Activated CD8-positive, alpha-beta memory T cell treated with anti-CD3 and anti-CD28 coated beads, Interleukin-2, amount 50 U/mL, for 24 hours (primary cell): Measurements from ENCODE around the gene CCDC57.

Experiments
- DNase-seq: peaks from one replicate; pipeline ENCODE4 v3.0.0-alpha.2; 2020; ENCODE audit errors: extremely low read depth

Gene CCDC57

GRCh38 chr17:82083009-82083408, 129.6 kb downstream of the CCDC57 start:
- no peak for DNase-seq

DNA sequence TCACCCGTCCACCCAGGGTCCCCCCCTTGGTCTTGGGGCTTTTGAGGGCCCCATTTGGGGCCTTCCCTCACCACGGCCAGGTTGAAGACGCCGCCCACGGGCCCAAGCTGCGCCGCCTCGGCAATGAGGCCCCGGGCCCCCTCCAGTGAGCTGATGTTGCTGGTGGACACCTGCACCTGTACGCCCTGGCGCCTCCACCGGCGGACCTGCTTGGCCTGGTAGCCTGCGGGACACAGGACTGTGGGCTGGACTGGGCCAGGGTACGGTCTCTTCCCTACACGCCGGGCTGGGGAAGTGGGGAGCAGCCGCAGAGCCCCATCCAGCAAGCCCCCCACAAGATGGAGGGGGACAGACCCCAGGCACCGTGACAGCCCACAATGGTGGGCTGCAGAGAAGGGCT, 130.2 kb downstream of the CCDC57 start:
- DNase-seq, result no peak

- DNase-seq, result no peak
Observed at GRCh38 chr17:82081966-82082365, 130.7 kb downstream of the CCDC57 start.

DNA sequence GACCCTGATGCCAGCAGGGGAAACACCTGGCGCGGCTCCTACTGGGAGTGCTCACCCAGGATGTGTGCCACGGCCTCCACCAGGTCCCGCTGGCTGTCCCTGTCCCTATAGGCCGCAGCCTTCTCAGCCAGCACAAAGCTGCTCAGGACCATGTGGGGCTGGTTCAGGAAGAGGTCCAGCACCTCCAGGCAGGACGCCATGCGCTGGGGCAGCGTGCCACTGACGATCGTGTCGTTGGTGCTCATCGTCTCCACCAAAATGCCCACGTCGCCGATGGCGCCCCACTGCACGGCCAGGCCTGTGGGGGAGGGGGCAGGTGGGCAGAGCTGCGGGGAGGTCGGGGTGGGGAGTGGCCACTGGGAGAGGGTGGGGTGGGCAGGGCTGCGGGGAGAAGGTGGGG, 131.1 kb downstream of the CCDC57 start:
- DNase-seq, result no peak

- no peak for DNase-seq
Observed at GRCh38 chr17:82080789-82081464, 131.7 kb downstream of the CCDC57 start.

GRCh38 chr17:82080048-82080788, 132.4 kb downstream of the CCDC57 start:
- DNase-seq, result no peak

- DNase-seq, result no peak
Observed at GRCh38 chr17:82079001-82079677, 133.5 kb downstream of the CCDC57 start.

GRCh38 chr17:82078433-82078832, 134.2 kb downstream of the CCDC57 start:
- DNase-seq, result no peak

- no peak for DNase-seq
Observed at GRCh38 chr17:82077617-82078358, 134.9 kb downstream of the CCDC57 start.

DNA sequence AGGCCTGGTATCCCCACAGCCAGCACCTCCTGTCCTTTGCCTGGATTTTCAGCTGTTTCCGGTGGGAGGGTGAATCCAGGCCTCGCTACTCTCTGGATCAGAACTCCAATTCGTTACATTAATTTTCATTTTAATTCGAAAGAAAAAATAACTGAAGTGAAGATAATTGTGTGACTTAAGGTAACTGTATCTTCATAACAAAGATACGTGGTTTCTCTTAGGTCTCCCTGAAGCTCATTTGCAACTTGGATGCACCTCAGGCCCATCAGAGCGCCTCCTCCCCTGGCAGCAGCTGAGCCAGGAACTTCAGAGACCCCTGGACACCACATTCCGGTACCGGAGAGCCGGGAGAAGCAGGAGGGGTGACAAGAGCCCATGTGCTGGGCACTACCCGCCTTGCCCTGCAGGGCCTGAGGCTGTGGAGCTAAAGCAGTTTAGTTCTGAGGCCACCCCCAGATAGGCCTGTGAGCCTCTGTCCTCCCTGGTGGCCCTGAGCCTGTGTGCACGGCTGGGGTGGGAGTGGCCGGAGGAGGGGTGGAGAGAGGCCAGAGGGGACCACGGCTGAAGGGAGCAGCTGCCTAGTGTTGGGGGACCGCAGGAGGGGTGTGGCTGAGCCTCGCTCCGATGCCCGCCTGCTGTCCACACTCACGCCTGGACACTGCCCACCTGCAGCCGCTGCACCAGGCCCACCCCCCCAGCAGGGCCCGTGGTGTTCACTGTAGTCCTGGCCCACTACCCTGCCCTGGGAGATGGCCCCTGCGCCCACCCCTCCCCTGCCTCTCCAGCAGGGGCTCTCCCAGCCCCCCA, 135.7 kb downstream of the CCDC57 start:
- no peak for DNase-seq

- no peak for DNase-seq
Observed at GRCh38 chr17:82076018-82076784, 136.4 kb downstream of the CCDC57 start.

DNA sequence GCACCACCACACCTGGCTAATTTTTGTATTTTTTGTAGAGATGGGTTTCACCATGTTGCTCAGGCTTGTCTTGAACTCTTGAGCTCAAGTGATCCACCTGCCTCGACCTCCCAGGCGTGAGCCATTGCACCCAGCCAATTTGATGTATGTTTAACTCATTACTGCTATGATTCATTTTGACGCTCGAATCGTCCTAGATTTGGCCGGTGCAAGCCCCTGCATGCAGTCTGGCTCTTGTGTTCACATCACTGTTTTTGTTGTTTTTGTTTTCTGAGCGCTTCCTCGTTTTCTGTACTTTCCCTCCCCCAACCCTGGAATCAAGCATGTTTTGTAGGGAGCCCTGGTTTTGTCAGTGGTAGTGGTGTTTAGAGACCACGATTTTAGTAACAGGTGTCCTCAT, 139.2 kb downstream of the CCDC57 start:
- DNase-seq, result no peak

DNA sequence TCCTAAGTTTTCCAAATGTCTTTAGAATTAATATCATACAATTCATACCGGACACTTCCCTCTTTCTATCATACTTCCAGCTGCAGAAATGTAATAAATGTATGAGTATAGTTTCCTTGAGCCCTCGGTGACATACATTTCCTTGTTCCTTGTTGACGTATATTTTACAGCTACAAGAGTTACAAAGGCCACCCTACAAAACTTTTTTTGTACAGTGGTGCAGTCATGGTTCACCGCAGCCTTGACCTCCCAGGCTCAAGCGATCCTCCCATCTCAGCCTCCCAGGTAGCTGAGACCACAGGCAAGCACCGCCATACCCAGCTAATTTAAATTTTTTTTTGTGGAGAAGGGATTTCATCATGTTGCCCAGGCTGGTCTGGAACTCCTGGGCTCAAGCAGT, 139.8 kb downstream of the CCDC57 start:
- no peak for DNase-seq

GRCh38 chr17:82070611-82071010, 142.0 kb downstream of the CCDC57 start:
- no peak for DNase-seq

DNA sequence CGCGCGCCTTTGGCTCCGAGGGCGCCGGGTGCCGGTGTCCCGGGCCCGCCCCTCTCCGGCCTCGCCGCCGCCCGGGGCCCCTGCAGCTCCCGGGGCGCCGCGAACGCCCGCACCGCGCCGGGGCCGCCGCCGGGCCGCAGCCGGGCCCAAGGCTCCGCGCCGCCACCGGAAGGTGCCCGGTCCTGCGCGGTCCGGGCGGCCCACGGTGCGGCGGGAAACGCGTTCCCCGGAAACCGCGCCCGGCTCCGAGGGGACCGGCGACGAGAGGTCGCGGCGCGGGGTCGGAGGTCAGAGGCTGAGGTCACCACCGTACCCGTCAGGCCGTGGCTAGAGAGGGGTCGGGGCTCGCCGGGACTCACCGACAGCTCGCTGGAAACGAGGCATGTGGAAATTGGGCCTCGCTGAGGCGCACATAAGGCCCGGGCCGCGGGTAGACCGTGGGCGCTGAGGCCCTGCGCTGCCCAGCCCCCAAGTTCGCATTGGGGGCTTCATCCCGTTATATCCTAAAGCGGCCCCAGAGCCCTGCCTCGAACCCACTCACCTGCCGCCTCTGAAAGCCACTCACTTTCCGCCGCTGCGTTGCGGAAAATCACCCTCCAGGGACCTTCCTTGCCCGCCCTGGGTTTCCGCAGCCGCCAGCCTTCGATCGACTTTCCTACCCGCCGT, 146.9 kb downstream of the CCDC57 start, which contains the start of gene DUS1L:
Gene DUS1L, minus strand, starts transcription at position 167 of the 666 bp plus-strand sequence. CDS start 745 bp downstream, outside the sequence.
- no peak for DNase-seq

DNA sequence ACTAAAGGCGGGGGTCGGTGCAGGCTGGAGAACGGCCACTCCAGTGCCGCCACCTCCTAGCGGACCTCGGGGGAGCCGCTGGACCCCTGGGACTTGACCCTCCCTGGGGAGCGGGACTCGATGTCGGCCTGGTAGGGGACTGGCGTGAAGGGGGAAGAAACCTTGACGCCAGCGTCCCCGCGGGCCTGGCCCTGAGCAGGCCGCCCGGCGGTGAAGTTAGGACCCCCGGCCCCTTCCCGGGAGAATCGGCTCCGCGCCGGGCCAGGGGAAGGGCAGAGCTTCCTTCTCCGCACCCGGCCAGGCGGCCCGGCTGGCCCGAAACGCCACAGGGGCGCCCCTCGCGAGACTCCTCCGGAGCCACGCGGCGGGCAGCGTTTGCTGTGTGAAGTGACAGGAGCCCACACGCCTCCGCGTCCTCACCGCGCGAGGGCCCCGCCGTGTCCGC, 147.4 kb downstream of the CCDC57 start:
- DNase-seq, result no peak

DNA sequence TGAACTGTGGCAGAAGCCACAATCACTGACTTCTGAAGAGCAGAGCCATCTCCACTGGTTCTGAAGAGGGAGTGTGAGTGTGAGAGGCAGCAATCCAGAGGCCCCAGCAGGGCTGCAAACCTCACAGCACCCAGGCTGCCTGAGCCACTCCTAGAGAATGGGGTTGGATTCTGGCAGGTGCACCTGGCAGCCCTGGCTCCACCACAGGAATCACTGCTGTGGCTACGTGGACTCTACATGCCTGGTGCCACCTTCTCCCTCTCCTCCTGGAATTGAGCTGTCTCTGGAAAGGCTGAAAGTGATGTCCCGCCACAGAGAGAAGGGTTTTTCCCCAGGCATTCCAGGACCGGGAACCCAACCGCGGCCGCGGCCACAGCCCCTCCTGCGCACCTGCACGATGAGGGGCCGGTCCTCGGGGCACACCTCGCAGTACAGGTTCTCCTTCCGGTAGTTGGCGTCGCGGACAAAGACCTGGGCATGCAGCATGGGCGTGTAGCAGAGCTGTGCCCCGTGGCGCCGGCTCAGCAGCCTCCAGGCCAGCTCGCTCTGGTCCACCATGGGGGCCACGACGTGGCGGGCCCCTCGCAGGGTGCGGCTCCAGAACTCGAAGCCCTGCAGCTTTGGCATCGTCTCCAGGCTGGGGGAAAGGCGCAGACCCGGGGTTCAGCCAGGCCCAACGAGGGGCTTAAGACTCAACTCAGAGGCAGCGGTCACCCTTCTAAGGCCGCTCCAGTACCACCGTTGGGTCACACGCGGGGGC, 148.0 kb downstream of the CCDC57 start:
- no peak for DNase-seq

DNA sequence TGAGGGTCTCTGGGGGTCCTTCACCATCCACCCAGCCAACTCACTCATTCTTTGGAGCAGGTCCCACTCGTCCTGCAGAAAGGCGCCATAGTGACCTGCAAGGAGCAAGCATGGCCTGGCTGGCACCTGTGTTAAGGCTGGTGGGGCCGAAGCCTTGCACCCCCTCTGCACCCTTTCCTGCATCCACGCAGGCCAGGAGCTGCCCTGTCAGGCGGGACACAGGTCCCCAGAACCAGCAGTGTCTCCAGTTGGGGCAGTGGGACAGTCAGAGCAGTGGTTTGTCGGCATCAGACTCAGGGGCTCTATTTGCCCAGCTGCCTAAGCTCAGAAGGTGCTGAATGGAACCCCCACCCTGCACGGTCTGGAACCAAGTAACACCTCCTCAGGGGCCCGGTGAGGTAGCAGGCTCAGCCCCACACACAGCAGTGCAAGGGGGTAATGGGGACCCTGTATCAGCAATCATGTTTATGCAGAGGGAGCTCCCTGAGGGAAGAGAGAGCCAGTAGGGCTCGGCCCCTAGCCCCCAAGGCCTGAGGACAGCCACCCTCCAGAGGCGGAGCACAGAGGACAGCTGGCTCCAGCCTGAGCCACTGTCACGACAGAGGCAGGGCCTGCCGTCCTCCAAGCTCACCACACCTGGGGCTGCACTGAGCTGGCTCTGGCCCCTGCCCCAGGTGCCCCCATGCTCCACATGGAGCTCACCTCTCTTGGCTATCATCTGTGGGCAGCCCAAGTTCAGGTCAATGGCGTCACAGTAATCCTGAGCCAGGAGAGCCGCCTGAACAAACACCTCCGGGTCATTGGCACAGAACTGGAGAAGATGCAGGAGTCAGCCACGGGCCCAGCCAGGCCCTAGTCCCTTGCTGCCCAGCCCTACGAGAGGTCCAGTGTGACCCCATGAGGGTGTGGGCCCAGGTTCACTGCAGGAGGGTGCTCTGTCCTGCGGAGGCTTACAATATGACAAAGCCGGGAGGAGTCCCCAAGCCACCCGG, 148.9 kb downstream of the CCDC57 start:
- no peak for DNase-seq
